Kidney epithelial cell (primary cell): ENCODE measurements around the gene ZNF366. TPM values are rescaled to one million over a fixed set of nuclear protein-coding genes. Genes with fewer than 3 reads are reported as not detected.

Source experiments
- DNase-seq: peaks from one replicate; pipeline ENCODE4 v3.0.0-alpha.2; 2010; ENCODE audit warnings: low read depth
- H3K27me3 ChIP-seq: 2 replicates; pipeline ENCODE4 v1.6.0; 2011; ENCODE audit warnings: low read length; ENCODE audit not compliant: control insufficient read depth, insufficient read depth
- H3K36me3 ChIP-seq: 2 replicates; pipeline ENCODE4 v1.5.1; 2011; ENCODE audit warnings: low read length; ENCODE audit not compliant: control insufficient read depth, insufficient read depth
- H3K4me3 ChIP-seq: 2 replicates; pipeline ENCODE4 v1.5.1; 2011; ENCODE audit warnings: low read depth, mild to moderate bottlenecking, control low read depth, low read length
- total RNA-seq: library from RNA; depleted of rRNA; stranded (reverse); fragments of >200 nt; gene quantifications from 2 replicates; pipeline ENCODE4 v1.2.3, GENCODE V29; 2015
- TF ChIP-seq, protein P1 (sequence below): IDR thresholded peaks from 2 replicates; pipeline ENCODE4 v1.5.1; 2011; ENCODE audit warnings: mild to moderate bottlenecking, moderate library complexity, low read length, control low read depth, inconsistent platforms; ENCODE audit not compliant: insufficient read depth, poor library complexity, severe bottlenecking

The ZNF366 gene
- total RNA-seq, 1 donor from 2014 or later = 0.13 TPM

DNA sequence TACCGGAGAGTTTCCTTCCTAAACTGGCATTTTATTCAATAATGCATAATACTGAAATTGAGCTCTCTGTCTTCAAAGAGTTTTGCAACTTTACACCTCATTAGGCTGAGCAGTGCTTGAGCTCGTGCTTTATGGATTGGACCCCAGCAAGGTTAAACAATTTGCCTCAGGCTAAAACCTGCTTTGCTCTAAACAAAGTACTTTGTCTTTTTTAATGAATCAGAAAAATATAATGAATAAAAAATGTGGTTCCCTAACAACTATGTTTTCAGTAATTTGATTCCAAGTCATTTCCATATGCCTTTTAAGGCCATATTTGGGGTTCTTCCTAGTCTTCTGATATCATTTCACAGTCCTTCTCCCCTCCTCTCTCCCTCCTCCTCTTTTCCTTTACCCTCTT is 20.0 kb downstream of the ZNF366 start:
- H3K27me3 ChIP-seq = no peaks in the 10 kb centered on the region
- H3K4me3 ChIP-seq = no peak overlapping the region
- DNase-seq = no peak
- TF ChIP-seq, protein P1, sequence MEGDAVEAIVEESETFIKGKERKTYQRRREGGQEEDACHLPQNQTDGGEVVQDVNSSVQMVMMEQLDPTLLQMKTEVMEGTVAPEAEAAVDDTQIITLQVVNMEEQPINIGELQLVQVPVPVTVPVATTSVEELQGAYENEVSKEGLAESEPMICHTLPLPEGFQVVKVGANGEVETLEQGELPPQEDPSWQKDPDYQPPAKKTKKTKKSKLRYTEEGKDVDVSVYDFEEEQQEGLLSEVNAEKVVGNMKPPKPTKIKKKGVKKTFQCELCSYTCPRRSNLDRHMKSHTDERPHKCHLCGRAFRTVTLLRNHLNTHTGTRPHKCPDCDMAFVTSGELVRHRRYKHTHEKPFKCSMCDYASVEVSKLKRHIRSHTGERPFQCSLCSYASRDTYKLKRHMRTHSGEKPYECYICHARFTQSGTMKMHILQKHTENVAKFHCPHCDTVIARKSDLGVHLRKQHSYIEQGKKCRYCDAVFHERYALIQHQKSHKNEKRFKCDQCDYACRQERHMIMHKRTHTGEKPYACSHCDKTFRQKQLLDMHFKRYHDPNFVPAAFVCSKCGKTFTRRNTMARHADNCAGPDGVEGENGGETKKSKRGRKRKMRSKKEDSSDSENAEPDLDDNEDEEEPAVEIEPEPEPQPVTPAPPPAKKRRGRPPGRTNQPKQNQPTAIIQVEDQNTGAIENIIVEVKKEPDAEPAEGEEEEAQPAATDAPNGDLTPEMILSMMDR = no peak
- no peaks in the 10 kb centered on the region for H3K36me3 ChIP-seq

DNA sequence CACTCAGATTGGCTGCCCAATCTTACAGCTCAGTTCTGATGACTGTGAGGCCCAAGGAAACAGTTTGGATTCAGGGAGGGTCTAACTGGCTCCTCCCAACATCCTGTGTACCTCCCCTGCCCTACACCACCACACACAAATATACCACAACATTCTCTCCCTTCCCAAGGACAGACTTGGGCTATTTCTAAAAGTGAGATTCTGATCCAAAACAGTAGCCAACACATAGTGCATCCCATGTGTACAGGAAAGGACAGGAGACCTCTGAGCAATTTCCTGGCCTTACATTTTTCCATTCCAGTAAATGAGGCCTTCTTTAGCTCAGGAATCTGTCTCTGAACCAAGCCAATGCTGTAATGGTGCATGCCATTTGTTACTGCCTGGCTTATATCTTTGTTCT is 20.8 kb downstream of the ZNF366 start:
- DNase-seq = no peak
- Histone ChIP-seq H3K4me3 (no peak overlapping the region), H3K36me3 (no peaks in the 10 kb centered on the region), H3K27me3 (no peaks in the 10 kb centered on the region)
- TF ChIP-seq, protein P1 = no peak

DNA sequence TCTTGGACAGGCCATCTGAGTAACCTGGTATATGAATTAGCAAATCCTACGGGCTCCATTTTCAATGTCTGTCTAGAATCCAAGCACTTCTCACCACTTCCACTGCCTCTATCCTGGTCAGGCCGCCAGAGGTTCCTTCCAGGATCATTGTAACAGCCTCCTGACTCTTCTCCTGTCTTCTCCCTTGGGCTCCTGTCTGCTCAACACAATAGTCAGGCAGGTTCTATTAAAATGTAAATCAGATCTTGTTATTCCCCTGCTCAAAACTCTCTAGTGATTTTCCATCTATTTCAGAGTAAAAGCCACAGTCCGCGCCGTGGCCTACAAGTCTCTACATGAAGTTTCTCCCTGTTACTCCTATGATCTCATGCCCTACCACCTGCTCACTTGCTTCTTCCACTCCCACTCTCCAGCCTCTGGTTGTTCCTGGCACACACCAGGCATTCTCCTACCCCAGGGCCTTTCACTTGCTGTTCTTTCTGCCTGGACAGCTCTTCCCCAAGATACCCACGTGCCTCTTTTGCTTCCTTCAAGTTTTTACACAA is 21.7 kb downstream of the ZNF366 start:
- H3K27me3 ChIP-seq = no peaks in the 10 kb centered on the region
- TF ChIP-seq, protein P1 = no peak
- no peak overlapping the region for H3K4me3 ChIP-seq
- H3K36me3 ChIP-seq = no peaks in the 10 kb centered on the region
- DNase-seq = no peak

DNA sequence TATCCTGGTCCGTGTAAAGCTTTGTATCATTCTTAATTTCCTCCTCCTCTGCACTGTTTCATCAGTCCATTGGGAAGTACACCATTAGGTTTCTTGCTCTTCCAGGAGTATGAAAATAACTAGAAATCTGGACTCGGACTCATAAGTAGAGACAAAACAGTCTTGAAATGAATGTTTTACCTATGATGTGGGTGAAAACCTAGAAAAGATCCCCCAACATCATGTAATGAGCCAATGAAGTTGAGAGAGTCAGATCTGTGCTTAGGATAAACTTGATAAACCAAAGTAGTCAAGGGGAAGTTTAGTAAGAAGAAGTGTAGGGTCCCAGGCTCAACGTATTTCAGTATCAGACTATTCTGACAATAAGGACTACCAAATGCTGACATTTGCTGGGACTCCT is 25.2 kb downstream of the ZNF366 start:
- H3K27me3 ChIP-seq = no peaks in the 10 kb centered on the region
- H3K36me3 ChIP-seq = no peaks in the 10 kb centered on the region
- TF ChIP-seq, protein P1 = no peak
- DNase-seq = no peak
- H3K4me3 ChIP-seq = no peak overlapping the region

DNA sequence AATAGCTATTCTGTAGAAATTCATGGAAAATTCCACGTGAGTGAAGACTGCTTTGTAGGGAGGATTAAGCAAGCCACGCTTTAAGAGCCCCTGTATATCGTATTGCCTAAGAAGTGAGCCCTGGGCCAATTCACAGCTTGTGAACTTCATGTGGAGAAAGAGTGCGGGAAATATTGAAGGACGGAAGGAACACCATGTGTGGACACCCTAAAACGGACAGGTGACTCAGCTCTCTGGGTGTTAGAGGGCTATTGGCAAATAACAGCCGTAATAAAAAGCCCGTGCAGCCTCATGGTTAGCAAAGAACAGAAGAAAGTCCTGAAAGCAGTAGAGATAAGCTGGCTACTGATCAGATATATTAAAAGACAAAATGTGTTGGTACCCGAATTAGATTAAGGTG is 26.4 kb downstream of the ZNF366 start:
- Histone ChIP-seq H3K4me3 (no peak overlapping the region), H3K36me3 (no peaks in the 10 kb centered on the region), H3K27me3 (no peaks in the 10 kb centered on the region)
- TF ChIP-seq, protein P1 = no peak
- no peak for DNase-seq

DNA sequence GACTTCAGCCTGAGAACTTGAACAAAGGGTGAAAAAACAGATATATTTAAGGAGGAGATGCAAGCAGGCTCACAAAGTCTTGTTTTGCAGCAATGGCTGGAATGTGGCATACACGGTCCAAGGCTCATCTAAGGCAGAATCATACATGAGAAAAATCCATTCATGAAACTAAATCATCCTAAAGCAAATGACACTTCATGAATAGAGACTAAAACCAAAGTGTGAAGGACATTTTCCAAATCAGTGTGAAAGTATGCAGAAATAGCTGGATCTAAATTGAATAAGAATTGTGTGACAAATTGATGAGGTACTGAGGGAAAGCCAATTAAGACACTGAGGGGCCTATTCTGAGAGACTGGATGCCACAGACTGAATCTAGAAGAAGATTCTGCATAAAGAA is 27.3 kb downstream of the ZNF366 start:
- Histone ChIP-seq H3K27me3 (no peaks in the 10 kb centered on the region), H3K4me3 (no peak overlapping the region), H3K36me3 (no peaks in the 10 kb centered on the region)
- TF ChIP-seq, protein P1 = no peak
- DNase-seq = no peak
